Measurements from ENCODE around the gene DZIP1L. TPM values are rescaled to one million over a fixed set of nuclear protein-coding genes. Genes with fewer than 3 reads are reported as not detected.

The DZIP1L gene
- total RNA-seq, 2 experiments from 2014 or later, result not detected

DNA sequence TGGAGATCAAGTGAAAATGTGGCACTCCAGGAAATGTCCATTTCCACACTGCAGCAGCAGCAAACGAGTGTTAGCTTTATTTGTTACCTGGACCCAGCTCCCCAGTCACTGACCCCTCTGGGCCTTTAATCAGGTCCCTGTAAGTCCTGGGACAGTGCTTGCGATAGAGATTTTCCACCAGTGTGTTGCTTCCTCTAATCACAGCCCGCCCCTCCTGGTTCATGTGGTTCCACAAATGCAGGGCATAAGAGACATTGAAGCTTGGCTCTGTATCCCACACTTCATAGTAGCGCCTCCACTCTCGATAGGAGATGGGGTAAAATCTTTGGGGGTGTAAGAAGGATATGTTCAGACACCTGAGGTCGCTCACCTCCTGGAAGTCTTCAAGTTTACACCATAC lies 8.8 kb upstream of the DZIP1L start:
- TF ChIP-seq, protein P1, sequence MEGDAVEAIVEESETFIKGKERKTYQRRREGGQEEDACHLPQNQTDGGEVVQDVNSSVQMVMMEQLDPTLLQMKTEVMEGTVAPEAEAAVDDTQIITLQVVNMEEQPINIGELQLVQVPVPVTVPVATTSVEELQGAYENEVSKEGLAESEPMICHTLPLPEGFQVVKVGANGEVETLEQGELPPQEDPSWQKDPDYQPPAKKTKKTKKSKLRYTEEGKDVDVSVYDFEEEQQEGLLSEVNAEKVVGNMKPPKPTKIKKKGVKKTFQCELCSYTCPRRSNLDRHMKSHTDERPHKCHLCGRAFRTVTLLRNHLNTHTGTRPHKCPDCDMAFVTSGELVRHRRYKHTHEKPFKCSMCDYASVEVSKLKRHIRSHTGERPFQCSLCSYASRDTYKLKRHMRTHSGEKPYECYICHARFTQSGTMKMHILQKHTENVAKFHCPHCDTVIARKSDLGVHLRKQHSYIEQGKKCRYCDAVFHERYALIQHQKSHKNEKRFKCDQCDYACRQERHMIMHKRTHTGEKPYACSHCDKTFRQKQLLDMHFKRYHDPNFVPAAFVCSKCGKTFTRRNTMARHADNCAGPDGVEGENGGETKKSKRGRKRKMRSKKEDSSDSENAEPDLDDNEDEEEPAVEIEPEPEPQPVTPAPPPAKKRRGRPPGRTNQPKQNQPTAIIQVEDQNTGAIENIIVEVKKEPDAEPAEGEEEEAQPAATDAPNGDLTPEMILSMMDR (IDR thresholded peaks at IDR 0.05), result no peak
- no peak overlapping the region for H3K4me3 Mint-ChIP-seq
- DNase-seq, result no peak
- no peak overlapping the region for H3K4me3 ChIP-seq (ENCODE audit: low read length)
- ChIA-PET POLR2A (no interaction called here), CTCF (no interaction called here)
- intact Hi-C loops (cut with DNase I, micrococcal nuclease), result no loop called here
- H3K27ac ChIP-seq (ENCODE audit: low read depth in 1 of 2, low read length in 2 of 2), result no peak overlapping the region
- H3K9me3 ChIP-seq (ENCODE audit: control insufficient read depth in 1 of 2, insufficient read depth in 1 of 2, low read length in 2 of 2), result no peaks in the 10 kb centered on the region
- H3K36me3 Mint-ChIP-seq (ENCODE audit: low read depth), result no peaks in the 10 kb centered on the region
- no peak for ATAC-seq (ENCODE audit: poor library complexity)
- no peak overlapping the region for H3K27ac Mint-ChIP-seq
- H3K9me3 Mint-ChIP-seq, result no peaks in the 10 kb centered on the region
- H3K27me3 ChIP-seq (ENCODE audit: control insufficient read depth in 1 of 2, insufficient read depth in 2 of 2, low read length in 2 of 2), result peaks cover 0 to 2% of the 10 kb centered on the region in 2 experiments
- H3K27me3 Mint-ChIP-seq, result peaks cover 17% of the 10 kb centered on the region
- no peaks in the 10 kb centered on the region for H3K4me1 Mint-ChIP-seq (ENCODE audit: low read depth)
- H3K36me3 ChIP-seq (ENCODE audit: insufficient read depth, low read length), result no peaks in the 10 kb centered on the region
- no peaks in the 10 kb centered on the region for H3K4me1 ChIP-seq (ENCODE audit: insufficient read depth, low read length)

DNA sequence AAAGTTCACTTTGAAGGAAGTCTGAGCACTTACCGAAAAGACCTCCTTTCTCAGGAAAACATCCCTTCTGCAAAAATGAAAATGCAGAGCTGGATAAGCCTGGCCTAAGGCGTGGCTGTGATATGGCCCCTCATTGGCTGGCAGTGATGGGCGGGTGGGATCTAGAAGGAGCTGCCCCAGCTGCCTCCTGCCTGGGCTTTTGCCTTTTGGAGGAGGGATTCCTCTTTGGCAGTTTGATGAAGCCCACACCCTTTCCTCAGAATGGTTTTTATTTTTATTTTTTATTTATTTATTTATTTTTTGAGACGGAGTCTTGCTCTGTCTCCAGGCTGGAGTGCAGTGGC lies 4.0 kb upstream of the DZIP1L start:
- no peaks in the 10 kb centered on the region for H3K36me3 ChIP-seq (ENCODE audit: insufficient read depth, low read length)
- TF ChIP-seq, protein P1 (IDR thresholded peaks at IDR 0.05), result no peak
- no peaks in the 10 kb centered on the region for H3K9me3 Mint-ChIP-seq
- no peak overlapping the region for H3K4me3 Mint-ChIP-seq
- DNase-seq (no peak), ATAC-seq (ENCODE audit: poor library complexity) (no peak)
- H3K9me3 ChIP-seq (ENCODE audit: control insufficient read depth in 1 of 2, insufficient read depth in 1 of 2, low read length in 2 of 2), result no peaks in the 10 kb centered on the region
- H3K27ac ChIP-seq (ENCODE audit: low read depth in 1 of 2, low read length in 2 of 2), result no peak overlapping the region
- H3K36me3 Mint-ChIP-seq (ENCODE audit: low read depth), result no peaks in the 10 kb centered on the region
- intact Hi-C loops (cut with DNase I, micrococcal nuclease), result loop anchor here (1.0 kb wide), 1 partner anchor 51 kb away; no protein-coding TSS in a partner anchor
- POLR2A ChIA-PET, result no interaction called here
- H3K4me1 ChIP-seq (ENCODE audit: insufficient read depth, low read length), result peaks cover 12% of the 10 kb centered on the region
- peaks cover 54% of the 10 kb centered on the region for H3K27me3 Mint-ChIP-seq
- H3K4me3 ChIP-seq (ENCODE audit: low read length), result no peak overlapping the region
- H3K4me1 Mint-ChIP-seq (ENCODE audit: low read depth), result peaks cover 9% of the 10 kb centered on the region
- H3K27ac Mint-ChIP-seq, result no peak overlapping the region
- CTCF ChIA-PET, result no interaction called here
- peaks cover 13 to 20% of the 10 kb centered on the region in 2 experiments for H3K27me3 ChIP-seq (ENCODE audit: control insufficient read depth in 1 of 2, insufficient read depth in 2 of 2, low read length in 2 of 2)

DNA sequence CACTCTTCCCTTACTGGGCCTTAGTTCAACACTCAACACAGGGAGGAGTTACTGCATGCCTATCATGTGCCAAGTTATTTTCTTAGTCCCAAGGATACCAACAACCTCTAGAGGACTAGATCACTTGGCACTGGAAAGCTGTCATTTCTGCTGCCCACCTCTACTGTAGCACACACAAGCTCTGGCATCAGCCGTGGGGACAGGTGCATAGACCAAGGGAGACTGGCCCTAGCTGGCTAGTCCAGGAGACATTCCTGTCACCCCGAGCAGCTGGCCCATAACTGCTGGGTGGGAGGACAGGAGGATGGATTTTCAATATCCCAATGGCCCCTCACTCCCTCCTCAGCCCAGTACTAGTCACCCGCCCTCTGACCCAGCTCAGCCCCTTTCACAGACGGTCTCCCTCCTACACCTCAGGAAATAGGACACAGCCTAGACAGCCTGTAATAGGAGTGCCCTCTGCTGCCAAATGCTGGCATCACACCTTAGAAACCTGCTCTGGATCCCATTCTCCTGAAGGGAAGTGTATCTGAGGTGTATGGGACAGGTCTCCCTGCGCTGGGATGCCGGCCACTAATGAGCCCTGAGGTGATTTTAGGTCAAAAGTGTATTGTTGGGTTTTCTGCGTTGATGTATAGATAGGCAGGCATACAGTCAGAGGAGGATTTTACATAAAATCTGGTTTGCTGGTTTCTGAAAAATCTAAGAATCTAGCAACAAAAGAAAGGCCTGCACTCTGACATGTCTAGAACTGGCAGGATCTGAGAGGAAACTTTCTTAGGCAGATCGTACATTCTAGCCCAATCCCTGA lies 3.4 kb upstream of the DZIP1L start:
- H3K27ac Mint-ChIP-seq, result no peak overlapping the region
- ATAC-seq (ENCODE audit: poor library complexity), result no peak
- intact Hi-C loops (cut with DNase I, micrococcal nuclease), result loop anchor here (1.0 kb wide), 1 partner anchor 51 kb away; no protein-coding TSS in a partner anchor

More for the DNA sequence above, 3.4 kb upstream of the DZIP1L start:
- Histone ChIP-seq H3K4me1 (ENCODE audit: insufficient read depth, low read length) (peaks cover 12% of the 10 kb centered on the region), H3K27me3 (ENCODE audit: control insufficient read depth in 1 of 2, insufficient read depth in 2 of 2, low read length in 2 of 2) (peaks cover 16 to 26% of the 10 kb centered on the region in 2 experiments), H3K4me3 (ENCODE audit: low read length) (no peak overlapping the region), H3K27ac (ENCODE audit: low read depth in 1 of 2, low read length in 2 of 2) (no peak overlapping the region), H3K36me3 (ENCODE audit: insufficient read depth, low read length) (no peaks in the 10 kb centered on the region), H3K9me3 (ENCODE audit: control insufficient read depth in 1 of 2, insufficient read depth in 1 of 2, low read length in 2 of 2) (no peaks in the 10 kb centered on the region)
- TF ChIP-seq, protein P1 (IDR thresholded peaks at IDR 0.05), result peak; percentile 74
- DNase-seq, result peak; percentile 12 to 60 (median 36)
- Mint-ChIP-seq H3K36me3 (ENCODE audit: low read depth) (no peaks in the 10 kb centered on the region), H3K4me1 (ENCODE audit: low read depth) (peaks cover 9% of the 10 kb centered on the region), H3K27me3 (peaks cover 60% of the 10 kb centered on the region), H3K4me3 (no peak overlapping the region), H3K9me3 (no peaks in the 10 kb centered on the region)
- POLR2A ChIA-PET, result no interaction called here
- CTCF ChIA-PET, result no interaction called here

Data from CD4-positive, alpha-beta T cell (primary cell).